ENCODE results near the gene ERC1.

ERC1 gene

DNA sequence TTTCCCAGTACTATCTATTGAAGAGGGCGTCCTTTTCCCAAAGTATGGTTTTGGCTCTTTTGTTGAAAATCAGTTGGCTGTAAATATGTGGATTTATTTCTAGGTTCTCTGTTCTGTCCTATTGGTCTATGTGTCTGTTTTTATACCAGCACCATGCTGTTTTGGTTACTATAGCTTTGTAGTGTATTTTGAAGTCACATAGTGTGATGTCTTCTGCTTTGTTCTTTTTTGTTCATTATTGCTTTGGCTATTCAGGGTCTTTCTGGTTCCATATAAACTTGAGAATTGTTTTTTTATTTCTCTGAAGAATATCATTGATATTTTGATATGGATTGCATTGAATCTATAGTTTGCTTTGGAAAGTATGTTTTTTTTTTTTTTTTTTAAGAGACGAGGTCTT is 67.4 kb downstream of the ERC1 start:
- 100% methylated on average over 1 of the region's 2 CpGs for WGBS
- H3K4me2 ChIP-seq (ENCODE audit: low read length, poor library complexity, severe bottlenecking) = no peak overlapping the region

DNA sequence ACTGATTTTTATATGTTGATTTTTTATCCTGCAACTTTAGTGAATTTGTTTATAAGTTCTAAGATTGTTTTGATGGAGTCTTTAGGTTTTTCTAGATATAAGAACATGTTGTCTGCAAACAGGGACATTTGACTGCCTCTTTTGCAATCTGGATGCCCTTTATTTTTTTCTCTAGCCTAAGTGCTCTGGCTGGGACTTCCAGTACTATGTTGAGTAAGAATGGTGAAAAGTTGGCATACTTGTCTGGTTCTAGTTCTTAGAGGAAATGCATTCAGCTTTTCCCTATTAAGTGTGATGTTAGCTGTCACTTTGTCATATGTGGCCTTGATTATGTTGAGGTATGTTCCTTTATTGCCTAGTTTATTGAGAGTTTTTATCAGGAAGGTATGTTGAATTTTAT is 68.1 kb downstream of the ERC1 start:
- no peak overlapping the region for H4K8ac ChIP-seq (ENCODE audit: low read length)
- H3K27ac ChIP-seq (ENCODE audit: low read length, poor library complexity, severe bottlenecking) = no peak overlapping the region
- H2AFZ ChIP-seq (ENCODE audit: low read depth, low read length) = no peak overlapping the region
- H3K18ac ChIP-seq (ENCODE audit: low read depth in 1 of 2, low read length in 2 of 2) = no peak overlapping the region
- no peak overlapping the region for H4K91ac ChIP-seq (ENCODE audit: low read length)
- no peak overlapping the region for H3K14ac ChIP-seq (ENCODE audit: low read length in 2 of 2)
- H3K4me1 ChIP-seq (ENCODE audit: control insufficient read depth, insufficient read depth, low read depth, low read length) = no peaks in the 10 kb centered on the region
- no peak overlapping the region for H3K9ac ChIP-seq (ENCODE audit: low read length)
- no peak overlapping the region for H2BK5ac ChIP-seq (ENCODE audit: low read depth, low read length, poor library complexity, severe bottlenecking)
- no peak overlapping the region for H3K4ac ChIP-seq (ENCODE audit: low read depth in 1 of 2, low read length in 2 of 2)
- H2BK12ac ChIP-seq (ENCODE audit: low read length in 2 of 2) = no peak overlapping the region
- peaks cover 42% of the 10 kb centered on the region for H3K9me3 ChIP-seq (ENCODE audit: control insufficient read depth, low read length)
- peaks cover 3 to 4% of the 10 kb centered on the region in 2 experiments for H3K36me3 ChIP-seq (ENCODE audit: control insufficient read depth in 1 of 2, insufficient read depth in 2 of 2, low read depth in 1 of 2, low read length in 2 of 2)
- H2AK5ac ChIP-seq (ENCODE audit: low read length, severe bottlenecking) = no peak overlapping the region
- DNase-seq = peak; percentile 15
- no peak overlapping the region for H3K4me2 ChIP-seq (ENCODE audit: low read length, poor library complexity, severe bottlenecking)
- peaks cover 22% of the 10 kb centered on the region for H3K79me1 ChIP-seq (replicated peaks; ENCODE audit: low read length, poor library complexity, severe bottlenecking)
- H2BK120ac ChIP-seq (ENCODE audit: low read depth, low read length) = no peak overlapping the region
- H3K4me3 ChIP-seq (ENCODE audit: insufficient read depth in 1 of 2, low read depth in 1 of 2, low read length in 2 of 2) = no peak overlapping the region
- H3K27me3 ChIP-seq (ENCODE audit: control insufficient read depth in 1 of 2, insufficient read depth in 1 of 2, low read length in 2 of 2) = no peaks in the 10 kb centered on the region
- H2BK15ac ChIP-seq (ENCODE audit: low read depth, poor library complexity, severe bottlenecking) = no peak overlapping the region
- H3K23ac ChIP-seq (ENCODE audit: low read length in 2 of 2) = no peak overlapping the region

More for the DNA sequence above, 67.4 kb downstream of the ERC1 start:
- no peak overlapping the region for H4K8ac ChIP-seq (ENCODE audit: low read length)
- no peak overlapping the region for H3K27ac ChIP-seq (ENCODE audit: low read length, poor library complexity, severe bottlenecking)
- no peak overlapping the region for H2BK120ac ChIP-seq (ENCODE audit: low read depth, low read length)
- H2AK5ac ChIP-seq (ENCODE audit: low read length, severe bottlenecking) = no peak overlapping the region
- H3K14ac ChIP-seq (ENCODE audit: low read length in 2 of 2) = no peak overlapping the region
- no peak for DNase-seq
- no peak overlapping the region for H2BK12ac ChIP-seq (ENCODE audit: low read length in 2 of 2)
- H2BK15ac ChIP-seq (ENCODE audit: low read depth, poor library complexity, severe bottlenecking) = no peak overlapping the region
- peaks cover 20% of the 10 kb centered on the region for H3K79me1 ChIP-seq (replicated peaks; ENCODE audit: low read length, poor library complexity, severe bottlenecking)
- no peak overlapping the region for H2BK5ac ChIP-seq (ENCODE audit: low read depth, low read length, poor library complexity, severe bottlenecking)
- no peak overlapping the region for H4K91ac ChIP-seq (ENCODE audit: low read length)
- H3K36me3 ChIP-seq (ENCODE audit: control insufficient read depth in 1 of 2, insufficient read depth in 2 of 2, low read depth in 1 of 2, low read length in 2 of 2) = peaks cover 0 to 3% of the 10 kb centered on the region in 2 experiments
- peaks cover 35% of the 10 kb centered on the region for H3K9me3 ChIP-seq (ENCODE audit: control insufficient read depth, low read length)
- no peak overlapping the region for H3K23ac ChIP-seq (ENCODE audit: low read length in 2 of 2)
- no peaks in the 10 kb centered on the region for H3K27me3 ChIP-seq (ENCODE audit: control insufficient read depth in 1 of 2, insufficient read depth in 1 of 2, low read length in 2 of 2)
- H3K18ac ChIP-seq (ENCODE audit: low read depth in 1 of 2, low read length in 2 of 2) = no peak overlapping the region
- H3K9ac ChIP-seq (ENCODE audit: low read length) = no peak overlapping the region
- H3K4ac ChIP-seq (ENCODE audit: low read depth in 1 of 2, low read length in 2 of 2) = no peak overlapping the region
- H3K4me3 ChIP-seq (ENCODE audit: insufficient read depth in 1 of 2, low read depth in 1 of 2, low read length in 2 of 2) = no peak overlapping the region
- no peak overlapping the region for H2AFZ ChIP-seq (ENCODE audit: low read depth, low read length)
- H3K4me1 ChIP-seq (ENCODE audit: control insufficient read depth, insufficient read depth, low read depth, low read length) = no peaks in the 10 kb centered on the region

DNA sequence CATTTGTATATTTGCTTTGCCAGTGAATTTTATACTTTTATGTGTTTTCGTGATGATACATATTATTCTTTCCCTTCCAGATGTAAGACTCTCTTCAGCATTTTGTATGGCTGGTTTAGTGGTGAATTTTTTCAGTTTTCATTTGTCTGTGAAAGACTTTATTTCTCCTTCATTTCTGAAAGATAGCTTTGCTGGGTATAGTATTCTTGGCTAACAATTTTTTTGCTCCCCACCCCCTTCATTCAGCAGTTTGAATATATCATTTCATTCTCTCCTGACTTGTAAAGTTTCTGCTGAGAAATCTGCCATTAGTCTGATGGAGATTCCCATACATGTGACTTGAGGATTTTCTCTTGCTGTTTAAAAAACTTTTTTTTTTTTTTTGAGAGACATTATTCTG is 72.8 kb downstream of the ERC1 start:
- H4K91ac ChIP-seq (ENCODE audit: low read length) = no peak overlapping the region
- H4K8ac ChIP-seq (ENCODE audit: low read length) = no peak overlapping the region
- H2AK5ac ChIP-seq (ENCODE audit: low read length, severe bottlenecking) = no peak overlapping the region
- no peak overlapping the region for H3K18ac ChIP-seq (ENCODE audit: low read depth in 1 of 2, low read length in 2 of 2)
- no peak overlapping the region for H3K14ac ChIP-seq (ENCODE audit: low read length in 2 of 2)
- H3K36me3 ChIP-seq (ENCODE audit: control insufficient read depth in 1 of 2, insufficient read depth in 2 of 2, low read depth in 1 of 2, low read length in 2 of 2) = peaks cover 0 to 10% of the 10 kb centered on the region in 2 experiments
- H3K4ac ChIP-seq (ENCODE audit: low read depth in 1 of 2, low read length in 2 of 2) = no peak overlapping the region
- H2BK120ac ChIP-seq (ENCODE audit: low read depth, low read length) = no peak overlapping the region
- no peak overlapping the region for H3K23ac ChIP-seq (ENCODE audit: low read length in 2 of 2)
- H3K4me1 ChIP-seq (ENCODE audit: control insufficient read depth, insufficient read depth, low read depth, low read length) = no peaks in the 10 kb centered on the region
- no peak overlapping the region for H3K27ac ChIP-seq (ENCODE audit: low read length, poor library complexity, severe bottlenecking)
- DNase-seq = no peak
- H3K9ac ChIP-seq (ENCODE audit: low read length) = no peak overlapping the region
- no peak overlapping the region for H2BK15ac ChIP-seq (ENCODE audit: low read depth, poor library complexity, severe bottlenecking)
- H2AFZ ChIP-seq (ENCODE audit: low read depth, low read length) = no peak overlapping the region
- no peaks in the 10 kb centered on the region for H3K27me3 ChIP-seq (ENCODE audit: control insufficient read depth in 1 of 2, insufficient read depth in 1 of 2, low read length in 2 of 2)
- H3K4me2 ChIP-seq (ENCODE audit: low read length, poor library complexity, severe bottlenecking) = no peak overlapping the region
- H2BK12ac ChIP-seq (ENCODE audit: low read length in 2 of 2) = no peak overlapping the region
- peak overlapping the region in 1 of 2 experiments; percentile 48 for H3K4me3 ChIP-seq (ENCODE audit: insufficient read depth in 1 of 2, low read depth in 1 of 2, low read length in 2 of 2)
- peaks cover 27% of the 10 kb centered on the region for H3K79me1 ChIP-seq (replicated peaks; ENCODE audit: low read length, poor library complexity, severe bottlenecking)
- peaks cover 38% of the 10 kb centered on the region for H3K9me3 ChIP-seq (ENCODE audit: control insufficient read depth, low read length)
- WGBS = no CpG with 5 or more reads among the region's 1 CpG
- no peak overlapping the region for H2BK5ac ChIP-seq (ENCODE audit: low read depth, low read length, poor library complexity, severe bottlenecking)

DNA sequence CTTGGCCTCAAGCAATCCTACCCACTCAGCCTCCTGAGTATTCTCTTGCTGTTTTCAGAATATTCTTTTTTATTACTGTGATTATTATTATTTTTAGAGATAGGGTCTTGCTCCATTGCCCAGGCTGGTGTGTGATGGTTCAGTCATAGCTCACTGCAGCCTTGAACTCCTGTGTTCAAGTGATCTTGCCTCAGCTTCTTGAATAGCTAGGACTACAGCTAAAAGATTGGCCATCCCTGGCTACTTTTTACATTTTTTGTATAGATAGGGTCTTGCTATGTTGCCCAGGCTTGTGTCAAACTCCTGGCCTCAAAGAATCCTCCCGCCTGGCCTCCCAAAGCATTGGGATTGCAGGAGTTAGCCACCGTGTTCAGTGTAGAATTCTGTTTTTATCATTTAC is 73.3 kb downstream of the ERC1 start:
- H2AFZ ChIP-seq (ENCODE audit: low read depth, low read length) = no peak overlapping the region
- H2BK5ac ChIP-seq (ENCODE audit: low read depth, low read length, poor library complexity, severe bottlenecking) = no peak overlapping the region
- H3K4me1 ChIP-seq (ENCODE audit: control insufficient read depth, insufficient read depth, low read depth, low read length) = no peaks in the 10 kb centered on the region
- WGBS = 96% methylated on average over 2 of the region's 2 CpGs
- no peaks in the 10 kb centered on the region for H3K27me3 ChIP-seq (ENCODE audit: control insufficient read depth in 1 of 2, insufficient read depth in 1 of 2, low read length in 2 of 2)
- no peak overlapping the region for H3K18ac ChIP-seq (ENCODE audit: low read depth in 1 of 2, low read length in 2 of 2)
- H2AK5ac ChIP-seq (ENCODE audit: low read length, severe bottlenecking) = no peak overlapping the region
- peaks cover 27% of the 10 kb centered on the region for H3K79me1 ChIP-seq (replicated peaks; ENCODE audit: low read length, poor library complexity, severe bottlenecking)
- no peak overlapping the region for H3K23ac ChIP-seq (ENCODE audit: low read length in 2 of 2)
- no peak overlapping the region for H3K27ac ChIP-seq (ENCODE audit: low read length, poor library complexity, severe bottlenecking)
- no peak overlapping the region for H2BK15ac ChIP-seq (ENCODE audit: low read depth, poor library complexity, severe bottlenecking)
- H3K4me3 ChIP-seq (ENCODE audit: insufficient read depth in 1 of 2, low read depth in 1 of 2, low read length in 2 of 2) = no peak overlapping the region
- no peak overlapping the region for H4K8ac ChIP-seq (ENCODE audit: low read length)
- no peak overlapping the region for H2BK12ac ChIP-seq (ENCODE audit: low read length in 2 of 2)
- no peak overlapping the region for H4K91ac ChIP-seq (ENCODE audit: low read length)
- no peak overlapping the region for H3K4me2 ChIP-seq (ENCODE audit: low read length, poor library complexity, severe bottlenecking)
- peaks cover 0 to 10% of the 10 kb centered on the region in 2 experiments for H3K36me3 ChIP-seq (ENCODE audit: control insufficient read depth in 1 of 2, insufficient read depth in 2 of 2, low read depth in 1 of 2, low read length in 2 of 2)
- DNase-seq = no peak
- H3K9me3 ChIP-seq (ENCODE audit: control insufficient read depth, low read length) = peaks cover 33% of the 10 kb centered on the region
- H3K14ac ChIP-seq (ENCODE audit: low read length in 2 of 2) = no peak overlapping the region
- no peak overlapping the region for H3K4ac ChIP-seq (ENCODE audit: low read depth in 1 of 2, low read length in 2 of 2)
- H3K9ac ChIP-seq (ENCODE audit: low read length) = no peak overlapping the region
- no peak overlapping the region for H2BK120ac ChIP-seq (ENCODE audit: low read depth, low read length)

Data from mesenchymal stem cell (in vitro differentiated cells and primary cell).